ENCODE measurements around the gene FOXC2.

Gene FOXC2

DNA sequence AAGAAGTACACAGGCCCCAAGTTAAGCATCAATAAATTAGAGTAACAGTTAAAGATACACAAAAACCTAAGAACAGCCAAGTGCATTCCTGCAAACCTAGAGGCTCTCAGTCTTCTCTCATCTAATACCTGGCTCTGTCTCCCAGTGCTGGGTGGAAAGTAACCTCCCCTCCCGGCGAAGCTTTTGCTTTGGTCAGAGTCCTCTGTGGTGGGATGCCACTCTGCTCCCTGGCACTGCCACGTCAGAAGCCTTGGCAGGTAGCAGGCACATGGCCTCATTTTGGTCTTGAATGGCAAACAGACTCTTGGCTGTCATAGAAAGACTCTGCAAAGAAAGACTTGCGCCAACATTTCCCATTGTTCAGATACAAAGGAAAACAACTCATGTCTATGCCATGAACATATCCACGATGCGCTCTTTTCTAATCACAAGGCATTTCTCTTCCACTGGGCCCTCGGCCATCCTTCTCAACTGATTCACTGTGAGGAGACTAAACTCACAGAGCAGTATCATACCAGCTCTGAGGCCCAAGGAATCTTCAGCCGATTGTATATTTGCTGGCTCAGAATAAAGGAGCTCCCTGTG lies 32.8 kb upstream of the FOXC2 start:
- no peak for DNase-seq

- DNase-seq = no peak
Observed at GRCh38 chr16:86534779-86535615, 31.6 kb upstream of the FOXC2 start.

DNA sequence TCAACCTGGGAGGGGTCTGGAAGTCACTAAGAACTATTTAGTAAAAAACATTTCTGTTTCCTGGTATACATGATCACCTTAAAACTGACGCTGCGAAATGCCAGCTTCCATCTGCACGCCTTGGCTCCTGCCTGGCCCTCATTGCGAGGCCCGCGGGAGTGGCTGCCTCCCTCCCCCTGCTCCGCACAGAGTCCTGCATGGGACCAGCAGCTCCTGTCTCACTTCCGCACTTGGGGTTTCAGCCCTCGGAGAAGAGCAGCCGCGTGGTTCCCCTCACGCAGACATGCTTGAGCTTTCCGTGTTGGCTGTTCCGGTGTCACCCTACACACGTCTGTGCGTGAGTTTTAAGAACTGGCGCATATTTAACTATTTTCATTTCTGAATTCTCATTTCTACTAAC lies 30.0 kb upstream of the FOXC2 start:
- DNase-seq = no peak

GRCh38 chr16:86537486-86537885 lies 29.1 kb upstream of the FOXC2 start:
- no peak for DNase-seq

DNA sequence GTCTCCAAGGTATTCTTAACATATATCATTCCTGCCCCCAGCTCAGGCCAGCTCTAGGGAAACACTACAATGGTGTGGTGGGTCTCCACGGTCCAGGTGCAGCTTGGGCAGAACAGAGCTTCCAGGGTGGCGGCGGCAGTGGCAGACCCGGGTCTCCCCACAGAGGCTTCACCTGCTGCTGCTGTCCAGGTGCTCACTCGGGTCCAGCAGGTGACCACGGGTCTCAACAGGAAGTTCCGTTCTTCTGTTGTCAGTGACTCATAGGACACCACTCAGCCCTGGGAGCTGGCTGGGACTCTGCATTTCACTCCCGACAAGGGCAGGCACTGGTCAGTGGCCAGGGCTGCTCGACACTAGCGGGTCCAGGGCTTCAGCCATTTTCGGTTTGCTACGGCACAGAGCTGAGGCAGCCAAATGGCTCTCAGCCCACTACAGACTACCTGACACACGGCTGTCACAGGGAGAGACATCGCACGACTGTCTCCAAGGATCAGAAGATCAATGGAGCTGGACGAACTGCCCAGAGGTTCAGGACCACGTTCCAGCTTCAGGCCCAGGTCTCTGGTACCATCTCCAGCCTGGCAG lies 28.3 kb upstream of the FOXC2 start:
- DNase-seq = no peak

- DNase-seq = no peak
Observed at GRCh38 chr16:86540894-86541293, 25.7 kb upstream of the FOXC2 start.

- no peak for DNase-seq
Observed at GRCh38 chr16:86541560-86541959, 25.1 kb upstream of the FOXC2 start.

GRCh38 chr16:86542756-86543750 lies 23.6 kb upstream of the FOXC2 start:
- DNase-seq = no peak

- no peak for DNase-seq
Observed at GRCh38 chr16:86545481-86545880, 21.1 kb upstream of the FOXC2 start.

DNA sequence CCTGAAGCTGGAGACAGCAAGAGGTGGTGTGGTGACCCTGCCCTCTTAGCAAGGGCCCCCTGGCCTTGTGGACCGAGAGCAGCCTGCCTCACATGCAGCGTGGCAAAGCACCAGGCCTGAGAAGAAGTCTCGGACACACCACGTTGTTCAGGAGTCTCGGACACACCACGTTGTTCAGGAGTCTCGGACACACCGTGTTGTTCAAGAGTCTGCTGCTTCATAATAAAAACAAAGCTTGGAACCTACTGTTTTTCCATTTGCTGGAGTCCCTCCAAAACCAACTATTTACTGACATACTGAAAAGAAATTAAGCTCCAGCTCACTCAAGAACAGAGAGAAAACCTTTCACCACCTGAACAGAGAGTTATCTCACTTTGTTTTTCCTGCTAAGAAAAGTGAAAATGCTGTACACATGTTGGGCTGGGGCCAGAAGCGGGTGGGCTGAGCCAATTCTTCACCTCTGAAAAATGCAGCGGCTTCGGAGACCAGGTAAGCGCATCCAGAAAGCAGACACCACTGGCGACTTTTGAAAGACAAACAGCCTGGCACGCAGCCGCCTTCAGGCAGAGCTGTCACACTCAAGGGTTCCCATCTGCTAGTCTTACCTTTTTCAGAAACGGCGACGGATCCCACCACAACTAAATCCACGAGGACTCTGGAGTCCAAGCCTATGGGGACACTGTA lies 20.5 kb upstream of the FOXC2 start:
- no peak for DNase-seq

- DNase-seq = no peak
Observed at GRCh38 chr16:86546638-86547013, 20.0 kb upstream of the FOXC2 start.

- DNase-seq = no peak
Observed at GRCh38 chr16:86547286-86547685, 19.3 kb upstream of the FOXC2 start.

DNA sequence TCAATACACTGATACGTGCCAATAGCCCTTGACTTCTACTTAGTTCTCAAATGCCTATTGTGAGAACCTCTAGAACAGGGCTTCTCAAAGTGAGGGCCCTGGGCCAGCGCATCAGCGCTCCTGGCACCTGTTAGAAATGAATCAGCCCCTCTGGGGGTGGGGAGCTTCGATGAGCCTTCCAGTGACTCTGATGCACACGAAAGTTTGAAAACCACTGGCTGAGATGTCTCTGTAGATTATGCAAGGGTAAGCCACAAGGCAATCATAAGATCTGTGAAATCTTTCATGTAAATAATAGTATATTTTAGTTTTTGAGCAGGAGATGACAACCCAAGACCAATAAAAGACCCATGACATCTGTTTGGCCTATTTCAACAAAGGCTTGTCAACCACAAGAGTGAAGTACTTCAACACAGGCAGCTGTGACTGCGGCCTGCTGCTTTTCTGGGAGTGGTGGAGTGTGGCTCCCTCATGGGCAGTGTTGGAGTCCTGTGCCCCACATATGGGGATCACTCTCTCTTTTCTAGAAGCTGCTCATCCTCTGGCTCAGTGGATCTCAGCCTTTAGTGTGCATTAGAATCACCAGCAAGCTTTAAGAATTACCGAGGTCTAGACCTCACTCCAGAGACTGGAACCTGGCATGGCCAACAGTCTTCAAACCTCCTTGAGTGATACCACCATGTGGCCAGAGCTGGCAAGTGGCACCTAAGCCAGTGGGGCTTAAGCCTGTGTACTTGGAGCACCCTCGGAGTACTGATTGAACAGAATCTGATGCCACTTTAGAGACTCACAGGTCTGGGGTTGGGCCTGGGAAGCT lies 17.3 kb upstream of the FOXC2 start:
- DNase-seq = no peak

- DNase-seq = no peak
Observed at GRCh38 chr16:86549893-86550190, 16.8 kb upstream of the FOXC2 start.

- DNase-seq = no peak
Observed at GRCh38 chr16:86550281-86550680, 16.3 kb upstream of the FOXC2 start.

DNA sequence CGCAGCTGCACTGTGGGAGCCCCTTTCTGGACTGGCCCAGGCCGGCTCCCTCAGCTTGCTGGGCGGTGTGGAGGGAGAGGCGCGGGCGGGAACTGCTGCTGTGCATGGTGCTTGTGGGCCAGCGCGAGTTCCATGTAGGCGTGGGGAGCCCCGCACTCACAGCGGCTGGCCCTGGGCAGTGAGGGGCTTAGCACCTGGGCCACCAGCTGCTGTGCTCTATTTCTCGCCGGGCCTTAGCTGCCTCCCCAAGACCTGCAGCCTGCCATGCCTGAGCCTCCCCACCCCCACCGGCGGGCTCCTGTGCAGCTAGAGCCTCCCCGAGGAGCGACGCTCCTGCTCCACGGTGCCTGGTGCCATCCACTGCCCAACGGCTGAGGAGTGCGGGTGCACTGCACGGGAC lies 13.3 kb upstream of the FOXC2 start:
- no peak for DNase-seq

DNA sequence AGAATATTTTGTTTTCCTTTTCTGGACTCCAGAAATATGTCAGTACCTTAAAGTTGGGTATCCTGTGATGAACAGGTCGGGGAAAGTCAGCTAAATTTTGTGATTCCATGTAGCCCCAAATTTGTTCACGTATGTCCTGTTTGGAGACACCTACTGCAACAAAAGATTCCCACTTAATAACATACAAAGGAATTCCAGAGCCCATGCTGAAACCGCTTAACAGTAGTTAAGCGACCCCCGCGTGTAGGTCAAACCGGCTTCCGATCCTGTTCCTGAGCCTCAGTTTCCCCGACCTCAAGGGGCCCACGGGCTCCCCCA lies 12.1 kb upstream of the FOXC2 start:
- DNase-seq = no peak

DNA sequence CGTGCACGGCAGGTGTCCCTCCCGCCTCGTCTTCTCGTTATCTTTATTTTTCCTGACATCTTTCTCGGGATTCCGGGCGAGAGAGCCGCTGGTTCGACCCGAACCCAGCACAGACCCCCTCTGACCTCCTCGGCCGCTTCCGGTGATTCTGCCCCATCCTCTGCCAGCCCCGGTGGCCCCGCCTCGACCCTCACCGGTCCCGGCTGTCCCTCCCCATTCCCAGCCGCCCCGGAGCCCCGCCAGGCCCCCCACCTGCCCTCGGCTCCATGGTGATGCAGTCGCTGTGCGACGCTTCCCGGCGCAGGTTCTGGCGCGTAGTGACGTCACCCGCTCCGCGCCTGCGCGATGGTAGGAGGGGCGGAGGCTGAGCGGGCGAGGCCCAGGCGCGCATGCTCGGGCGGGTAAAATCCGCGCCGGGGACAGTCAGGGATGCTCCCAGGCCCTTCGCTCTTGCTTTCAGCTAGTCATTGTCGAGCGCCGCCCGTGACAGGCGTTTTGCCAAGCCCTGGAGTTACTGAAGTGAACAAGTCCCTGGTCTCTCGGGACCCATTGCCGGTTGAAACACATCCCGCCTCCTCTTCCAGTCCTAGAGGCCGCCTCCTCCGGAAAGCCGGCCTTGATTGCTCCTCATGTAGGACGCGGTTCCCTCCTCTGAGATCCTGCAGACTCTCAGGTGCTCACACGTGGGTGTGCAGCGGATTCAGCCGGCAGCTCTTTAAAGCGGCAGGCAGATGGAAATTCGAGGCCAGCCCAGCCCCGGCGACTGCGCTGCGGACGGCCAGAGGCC lies 11.5 kb upstream of the FOXC2 start, which contains the start of gene MTHFSD:
Gene MTHFSD, minus strand, starts transcription at position 319 of the 787 bp plus-strand sequence. Its CDS starts 51 bp downstream, at position 268.
- peak; percentile 91 for DNase-seq

GRCh38 chr16:86555704-86556075 lies 10.9 kb upstream of the FOXC2 start:
- no peak for DNase-seq

DNA sequence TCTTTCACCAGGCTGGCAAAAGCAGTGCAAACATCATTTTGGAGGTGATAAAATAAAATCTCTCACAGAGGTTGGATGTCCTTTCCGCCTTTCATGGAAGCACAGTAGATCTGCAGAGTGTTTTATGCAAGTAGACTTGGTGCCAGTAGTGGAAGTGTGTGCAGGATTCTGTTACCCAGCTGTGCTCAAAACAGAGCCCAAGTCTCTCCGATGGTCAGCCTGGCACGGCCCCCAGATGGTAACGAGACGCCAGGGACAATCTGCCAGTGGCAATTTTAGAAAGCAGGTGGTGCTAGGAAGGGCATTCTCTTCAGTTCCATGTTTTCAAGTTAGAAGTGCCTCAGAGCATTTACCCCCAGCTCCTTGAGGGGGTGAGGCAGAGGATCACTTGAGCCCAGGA lies 10.1 kb upstream of the FOXC2 start:
- DNase-seq = no peak

- DNase-seq = no peak
Observed at GRCh38 chr16:86557587-86557986, 9.0 kb upstream of the FOXC2 start.
